Activated effector memory CD4-positive, alpha-beta T cell treated with anti-CD3 and anti-CD28 coated beads, Interleukin-2, amount 50 U/mL, for 16 hours (primary cell): ENCODE results near the gene MICOS13.

Source experiments
- DNase-seq: peaks from one replicate; pipeline ENCODE4 v3.0.0-alpha.2; 2020

The MICOS13 gene

GRCh38 chr19:5665781-5666513 is 14.4 kb downstream of the MICOS13 start:
- no peak for DNase-seq

GRCh38 chr19:5664515-5664914 is 15.8 kb downstream of the MICOS13 start:
- DNase-seq: no peak

GRCh38 chr19:5663904-5664303 is 16.4 kb downstream of the MICOS13 start:
- DNase-seq: no peak

GRCh38 chr19:5661483-5661882 is 18.8 kb downstream of the MICOS13 start:
- no peak for DNase-seq

GRCh38 chr19:5655412-5655811 is 24.9 kb downstream of the MICOS13 start:
- peak; percentile 50 for DNase-seq

GRCh38 chr19:5654931-5655330 is 25.4 kb downstream of the MICOS13 start:
- peak; percentile 34 for DNase-seq

GRCh38 chr19:5652261-5652660 is 28.1 kb downstream of the MICOS13 start:
- peak; percentile 47 for DNase-seq

- DNase-seq: peak; percentile 60
These were observed 29.0 kb downstream of the MICOS13 start for GRCh38 chr19:5651361-5651760.

GRCh38 chr19:5648464-5648863 is 31.9 kb downstream of the MICOS13 start:
- no peak for DNase-seq

- peak; percentile 3 for DNase-seq
These were observed 33.6 kb downstream of the MICOS13 start for GRCh38 chr19:5646703-5647102.

GRCh38 chr19:5645409-5645808 is 34.9 kb downstream of the MICOS13 start:
- peak; percentile 8 for DNase-seq

GRCh38 chr19:5644037-5644436 is 36.3 kb downstream of the MICOS13 start:
- no peak for DNase-seq

GRCh38 chr19:5643060-5643459 is 37.3 kb downstream of the MICOS13 start:
- no peak for DNase-seq

GRCh38 chr19:5642204-5642603 is 38.1 kb downstream of the MICOS13 start:
- peak; percentile 3 for DNase-seq

- no peak for DNase-seq
These were observed 39.1 kb downstream of the MICOS13 start for GRCh38 chr19:5641171-5641570.

GRCh38 chr19:5637971-5638370 is 42.3 kb downstream of the MICOS13 start:
- DNase-seq: no peak

GRCh38 chr19:5635427-5635826 is 44.9 kb downstream of the MICOS13 start:
- DNase-seq: no peak

GRCh38 chr19:5632657-5633056 is 47.7 kb downstream of the MICOS13 start:
- peak; percentile 45 for DNase-seq

GRCh38 chr19:5632241-5632612 is 48.1 kb downstream of the MICOS13 start:
- no peak for DNase-seq

- no peak for DNase-seq
These were observed 48.6 kb downstream of the MICOS13 start for GRCh38 chr19:5631567-5632240.

GRCh38 chr19:5628919-5629481 is 51.3 kb downstream of the MICOS13 start:
- DNase-seq: no peak

- DNase-seq: no peak
These were observed 51.9 kb downstream of the MICOS13 start for GRCh38 chr19:5628461-5628860.
